ENCODE results near the gene AFAP1L2.

AFAP1L2 gene

GRCh38 chr10:114437473-114438292, 33.4 kb upstream of the AFAP1L2 start:
- Histone ChIP-seq H3K79me2 (ENCODE audit: low read length) (no peaks in the 10 kb centered on the region), H3K9me3 (ENCODE audit: insufficient read depth, low read length) (no peaks in the 10 kb centered on the region), H3K4me3 (ENCODE audit: low read length) (no peak overlapping the region), H3K4me1 (ENCODE audit: low read length) (no peaks in the 10 kb centered on the region), H4K20me1 (ENCODE audit: insufficient read depth, low read length) (no peaks in the 10 kb centered on the region), H3K27me3 (ENCODE audit: low read depth, low read length) (no peaks in the 10 kb centered on the region), H3K36me3 (replicated peaks; ENCODE audit: low read depth, low read length) (no peaks in the 10 kb centered on the region), H3K27ac (ENCODE audit: low read length) (no peak overlapping the region), H3K9ac (ENCODE audit: low read length) (no peak overlapping the region), H2AFZ (ENCODE audit: low read depth, low read length) (no peak overlapping the region), H3K4me2 (ENCODE audit: low read length) (no peak overlapping the region)
- TF ChIP-seq CTCF (IDR thresholded peaks at IDR 0.05; ENCODE audit: low read depth, low read length) = peak; percentile 23; the same call in 1 of the 2 replicates
- no peak for TF ChIP-seq EZH2phosphoT487 (IDR thresholded peaks at IDR 0.05; ENCODE audit: low read depth)

GRCh38 chr10:114436941-114437340, 32.6 kb upstream of the AFAP1L2 start:
- H3K36me3 ChIP-seq (replicated peaks; ENCODE audit: low read depth, low read length) = no peaks in the 10 kb centered on the region
- no peak overlapping the region for H3K4me2 ChIP-seq (ENCODE audit: low read length)
- no peak overlapping the region for H2AFZ ChIP-seq (ENCODE audit: low read depth, low read length)
- no peaks in the 10 kb centered on the region for H3K27me3 ChIP-seq (ENCODE audit: low read depth, low read length)
- no peaks in the 10 kb centered on the region for H3K4me1 ChIP-seq (ENCODE audit: low read length)
- no peaks in the 10 kb centered on the region for H3K79me2 ChIP-seq (ENCODE audit: low read length)
- no peak overlapping the region for H3K27ac ChIP-seq (ENCODE audit: low read length)
- H3K9ac ChIP-seq (ENCODE audit: low read length) = no peak overlapping the region
- TF ChIP-seq CTCF (IDR thresholded peaks at IDR 0.05; ENCODE audit: low read depth, low read length) (no peak), EZH2phosphoT487 (IDR thresholded peaks at IDR 0.05; ENCODE audit: low read depth) (no peak)
- H3K4me3 ChIP-seq (ENCODE audit: low read length) = no peak overlapping the region
- no peaks in the 10 kb centered on the region for H3K9me3 ChIP-seq (ENCODE audit: insufficient read depth, low read length)
- no peaks in the 10 kb centered on the region for H4K20me1 ChIP-seq (ENCODE audit: insufficient read depth, low read length)

GRCh38 chr10:114432566-114433093, 28.3 kb upstream of the AFAP1L2 start:
- Histone ChIP-seq H3K4me3 (ENCODE audit: low read length) (no peak overlapping the region), H3K79me2 (ENCODE audit: low read length) (no peaks in the 10 kb centered on the region), H3K9me3 (ENCODE audit: insufficient read depth, low read length) (no peaks in the 10 kb centered on the region), H4K20me1 (ENCODE audit: insufficient read depth, low read length) (no peaks in the 10 kb centered on the region), H3K4me2 (ENCODE audit: low read length) (no peak overlapping the region), H2AFZ (ENCODE audit: low read depth, low read length) (no peak overlapping the region), H3K36me3 (replicated peaks; ENCODE audit: low read depth, low read length) (no peaks in the 10 kb centered on the region), H3K27me3 (ENCODE audit: low read depth, low read length) (no peaks in the 10 kb centered on the region), H3K27ac (ENCODE audit: low read length) (no peak overlapping the region), H3K9ac (ENCODE audit: low read length) (no peak overlapping the region), H3K4me1 (ENCODE audit: low read length) (no peaks in the 10 kb centered on the region)
- no peak for TF ChIP-seq EZH2phosphoT487 (IDR thresholded peaks at IDR 0.05; ENCODE audit: low read depth)
- no peak for TF ChIP-seq CTCF (IDR thresholded peaks at IDR 0.05; ENCODE audit: low read depth, low read length)

GRCh38 chr10:114431414-114432135, 27.3 kb upstream of the AFAP1L2 start:
- Histone ChIP-seq H3K4me3 (ENCODE audit: low read length) (no peak overlapping the region), H3K27ac (ENCODE audit: low read length) (no peak overlapping the region), H3K9ac (ENCODE audit: low read length) (no peak overlapping the region), H3K27me3 (ENCODE audit: low read depth, low read length) (no peaks in the 10 kb centered on the region), H3K4me1 (ENCODE audit: low read length) (no peaks in the 10 kb centered on the region), H2AFZ (ENCODE audit: low read depth, low read length) (no peak overlapping the region), H3K9me3 (ENCODE audit: insufficient read depth, low read length) (no peaks in the 10 kb centered on the region), H3K79me2 (ENCODE audit: low read length) (no peaks in the 10 kb centered on the region), H3K36me3 (replicated peaks; ENCODE audit: low read depth, low read length) (no peaks in the 10 kb centered on the region), H4K20me1 (ENCODE audit: insufficient read depth, low read length) (no peaks in the 10 kb centered on the region), H3K4me2 (ENCODE audit: low read length) (no peak overlapping the region)
- TF ChIP-seq CTCF (IDR thresholded peaks at IDR 0.05; ENCODE audit: low read depth, low read length) (no peak), EZH2phosphoT487 (IDR thresholded peaks at IDR 0.05; ENCODE audit: low read depth) (no peak)
